Glutamatergic neuron (in vitro differentiated cells): ENCODE data around the gene TENT4A. TPM values are rescaled to one million over a fixed set of nuclear protein-coding genes. Genes with fewer than 3 reads are reported as not detected.

Experiments
- DNase-seq: peaks from one replicate; pipeline ENCODE4 v3.0.0; 2022
- H3K27ac Mint-ChIP-seq: one replicate; pipeline ENCODE4 v1.8.0; 2020; ENCODE audit warnings: mild to moderate bottlenecking, mixed read lengths, inconsistent platforms; ENCODE audit not compliant: unreplicated experiment
- H3K27me3 Mint-ChIP-seq: one replicate; pipeline ENCODE4 v1.8.0; 2020; ENCODE audit warnings: mild to moderate bottlenecking, moderate library complexity, mixed read lengths, inconsistent platforms; ENCODE audit not compliant: unreplicated experiment
- H3K36me3 Mint-ChIP-seq: one replicate; pipeline ENCODE4 v1.8.0; 2020; ENCODE audit warnings: mild to moderate bottlenecking, mixed read lengths, inconsistent platforms; ENCODE audit not compliant: unreplicated experiment
- H3K4me1 Mint-ChIP-seq: one replicate; pipeline ENCODE4 v1.8.0; 2020; ENCODE audit warnings: mild to moderate bottlenecking, low read depth, mixed read lengths, inconsistent platforms; ENCODE audit not compliant: unreplicated experiment
- H3K4me3 Mint-ChIP-seq: one replicate; pipeline ENCODE4 v1.8.0; 2020; ENCODE audit warnings: mild to moderate bottlenecking, mixed read lengths, inconsistent platforms; ENCODE audit not compliant: unreplicated experiment
- H3K9me3 Mint-ChIP-seq: one replicate; pipeline ENCODE4 v1.8.0; 2020; ENCODE audit warnings: mild to moderate bottlenecking, moderate library complexity, mixed read lengths, inconsistent platforms; ENCODE audit not compliant: unreplicated experiment
- CTCF ChIP-seq: fragments of 200-600 bp; sonication (generic); IDR thresholded peaks from one replicate; pipeline ENCODE4 v1.5.0; 2021; ENCODE audit not compliant: partially characterized antibody, unreplicated experiment
- total RNA-seq: library from RNA; stranded (reverse); fragmentation: NEBNext Ultra II Directional; extraction: Animal tissue kit (Norgen Biotek cat#: 25700); gene quantifications from one replicate; pipeline ENCODE4 v1.2.1, GENCODE V29; 2021; ENCODE audit not compliant: unreplicated experiment

The TENT4A gene
- total RNA-seq, 1 donor from 2014 or later = 23.7 TPM

GRCh38 chr5:6718718-6719117, 5.5 kb downstream of the TENT4A start:
- Mint-ChIP-seq H3K9me3 (peaks cover 5% of the 10 kb centered on the region), H3K27me3 (peaks cover 3% of the 10 kb centered on the region), H3K4me1 (peaks cover 33% of the 10 kb centered on the region), H3K36me3 (no peaks in the 10 kb centered on the region), H3K4me3 (no peak overlapping the region), H3K27ac (no peak overlapping the region)
- no peak for TF ChIP-seq CTCF
- DNase-seq = no peak

DNA sequence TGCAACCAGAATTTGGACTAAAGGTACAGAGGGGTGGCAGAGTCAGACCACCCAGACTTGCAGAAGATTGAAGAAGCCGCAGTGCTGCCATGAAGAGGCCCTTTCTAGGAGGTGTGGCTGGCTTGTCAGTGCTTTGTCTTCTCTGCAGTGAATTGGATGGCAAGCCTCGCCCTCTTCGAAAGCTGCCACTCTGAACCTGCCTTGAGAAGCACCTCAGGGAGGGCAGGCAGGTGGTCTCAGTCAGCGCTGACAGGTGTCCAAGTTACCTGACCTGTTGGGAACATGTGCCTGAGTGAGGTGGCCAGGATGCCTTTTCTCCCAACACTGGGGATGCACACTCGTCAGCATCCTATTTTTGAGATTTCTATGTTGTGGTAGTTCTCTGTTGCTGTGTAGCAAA, 6.2 kb downstream of the TENT4A start:
- peaks cover 40% of the 10 kb centered on the region for H3K4me1 Mint-ChIP-seq
- H3K36me3 Mint-ChIP-seq = no peaks in the 10 kb centered on the region
- TF ChIP-seq CTCF = no peak
- DNase-seq = no peak
- H3K9me3 Mint-ChIP-seq = peaks cover 5% of the 10 kb centered on the region
- H3K27ac Mint-ChIP-seq = no peak overlapping the region
- H3K27me3 Mint-ChIP-seq = peaks cover 3% of the 10 kb centered on the region
- no peak overlapping the region for H3K4me3 Mint-ChIP-seq

GRCh38 chr5:6719896-6720560, 6.8 kb downstream of the TENT4A start:
- H3K27ac Mint-ChIP-seq = no peak overlapping the region
- TF ChIP-seq CTCF = no peak
- H3K9me3 Mint-ChIP-seq = peaks cover 2% of the 10 kb centered on the region
- peaks cover 1% of the 10 kb centered on the region for H3K27me3 Mint-ChIP-seq
- DNase-seq = no peak
- H3K36me3 Mint-ChIP-seq = no peaks in the 10 kb centered on the region
- H3K4me3 Mint-ChIP-seq = no peak overlapping the region
- peaks cover 40% of the 10 kb centered on the region for H3K4me1 Mint-ChIP-seq

DNA sequence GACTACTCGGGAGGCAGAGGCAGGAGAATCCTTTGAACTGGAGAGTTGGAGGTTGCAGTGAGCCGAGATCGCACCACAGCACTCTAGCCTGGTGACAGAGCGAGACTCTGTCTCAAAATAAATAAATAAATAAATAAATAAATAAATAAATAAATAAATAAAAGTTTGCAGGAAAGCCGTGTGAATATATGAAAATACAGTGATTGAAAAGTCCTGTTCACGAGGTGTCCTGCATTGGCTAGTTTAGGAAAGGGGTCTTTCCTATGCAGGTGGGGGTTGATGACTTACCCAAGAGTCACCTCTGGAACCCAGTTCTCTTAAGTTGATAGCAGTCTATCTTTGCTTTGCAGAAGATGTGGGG, 7.3 kb downstream of the TENT4A start:
- H3K4me3 Mint-ChIP-seq = no peak overlapping the region
- H3K36me3 Mint-ChIP-seq = no peaks in the 10 kb centered on the region
- H3K9me3 Mint-ChIP-seq = peaks cover 2% of the 10 kb centered on the region
- no peak for DNase-seq
- H3K27ac Mint-ChIP-seq = no peak overlapping the region
- peaks cover 39% of the 10 kb centered on the region for H3K4me1 Mint-ChIP-seq
- peaks cover 1% of the 10 kb centered on the region for H3K27me3 Mint-ChIP-seq
- TF ChIP-seq CTCF = no peak

GRCh38 chr5:6721442-6721841, 8.2 kb downstream of the TENT4A start:
- peaks cover 2% of the 10 kb centered on the region for H3K9me3 Mint-ChIP-seq
- H3K4me1 Mint-ChIP-seq = peaks cover 44% of the 10 kb centered on the region

More at GRCh38 chr5:6721442-6721841, 8.2 kb downstream of the TENT4A start:
- Mint-ChIP-seq H3K27me3 (no peaks in the 10 kb centered on the region), H3K27ac (no peak overlapping the region), H3K36me3 (no peaks in the 10 kb centered on the region), H3K4me3 (no peak overlapping the region)
- TF ChIP-seq CTCF = no peak
- no peak for DNase-seq
